B cell (primary cell): Measurements from ENCODE around the gene GABRR2. TPM values are rescaled to one million over a fixed set of nuclear protein-coding genes. Genes with fewer than 3 reads are reported as not detected.

ENCODE experiments used
- ATAC-seq: fragments of 200-7000 bp; cut with Tn5 transposase; one replicate; pipeline ENCODE4 v1.10.0; 2021; ENCODE audit warnings: low read depth, mild to moderate bottlenecking, moderate number of reproducible peaks, moderate library complexity
- CTCF ChIA-PET: fragments of 350-600 bp; sonication (Branson Sonifier 250); formaldehyde crosslinking; loops from one replicate; lab custom pipeline; 2021; ENCODE audit warnings: antibody characterized with exemption, inconsistent platforms; lab: Charles Lee
- POLR2A ChIA-PET: fragments of 350-600 bp; sonication (Branson Sonifier 250); formaldehyde crosslinking; loops from one replicate; lab custom pipeline; 2021; ENCODE audit warnings: antibody characterized with exemption; lab: Charles Lee
- DNase-seq: peaks from one replicate; pipeline ENCODE4 v3.0.0; 2013
- H2AFZ ChIP-seq: 2 replicates; pipeline ENCODE4 v1.6.1; 2012; ENCODE audit warnings: mild to moderate bottlenecking, low read depth, low read length; ENCODE audit not compliant: insufficient read depth, poor library complexity, severe bottlenecking
- H3K27ac ChIP-seq, 2 donors: 1 replicate in 1 of 2; 2 replicates in 1 of 2; pipeline ENCODE4 v1.5.1; 2012 to 2013; ENCODE audit warnings: low read length in 2 of 2, mild to moderate bottlenecking in 2 of 2, moderate library complexity in 1 of 2
- H3K27me3 ChIP-seq, 4 experiments: fragments of 200-600 bp in 1 of 4; sonication (generic) in 1 of 4; replicated peaks in 1 of 4; 1 replicate in 2 of 4; 2 replicates in 2 of 4; pipeline versions ENCODE4 v1.6.1 to v1.7.0; 2013 to 2016; ENCODE audit warnings: low read length in 3 of 4, mild to moderate bottlenecking in 2 of 4, mixed read lengths in 1 of 4, moderate library complexity in 1 of 4; ENCODE audit not compliant: insufficient read depth in 4 of 4, control insufficient read depth in 3 of 4; ENCODE audit errors: control extremely low read depth in 1 of 4
- H3K36me3 ChIP-seq, 2 experiments: replicated peaks in 1 of 2; 1 replicate in 1 of 2; 2 replicates in 1 of 2; pipeline versions ENCODE4 v1.6.1 to v1.7.1; 2013; ENCODE audit warnings: low read length in 1 of 2; ENCODE audit not compliant: insufficient read depth in 2 of 2, control insufficient read depth in 1 of 2; ENCODE audit errors: control extremely low read depth in 1 of 2, extremely low read depth in 1 of 2
- H3K4me1 ChIP-seq, 2 donors: fragments of 200-600 bp in 1 of 2; sonication (generic) in 1 of 2; 1 replicate in 1 of 2; 2 replicates in 1 of 2; pipeline versions ENCODE4 v1.5.1 to v1.6.1; 2013 to 2017; ENCODE audit warnings: low read length in 2 of 2; ENCODE audit not compliant: control insufficient read depth in 2 of 2, insufficient read depth in 2 of 2
- H3K4me2 ChIP-seq: replicated peaks from 2 replicates; pipeline ENCODE3; 2012; ENCODE audit warnings: mild to moderate bottlenecking, low read depth, low read length; ENCODE audit not compliant: poor library complexity, severe bottlenecking
- H3K4me3 ChIP-seq, 5 experiments: fragments of 200-600 bp in 1 of 5; sonication (generic) in 1 of 5; 1 replicate in 3 of 5; 2 replicates in 2 of 5; pipeline versions ENCODE4 v1.5.1 to v1.7.0; 2011 to 2016; ENCODE audit warnings: low read length in 4 of 5, mild to moderate bottlenecking in 4 of 5, low read depth in 2 of 5, control low read depth in 1 of 5, moderate library complexity in 1 of 5; ENCODE audit not compliant: insufficient read depth in 1 of 5; ENCODE audit errors: control extremely low read depth in 1 of 5, extremely low read depth in 1 of 5
- H3K79me2 ChIP-seq: fragments of 200-600 bp; sonication (generic); one replicate; pipeline ENCODE4 v1.6.0; 2016; ENCODE audit warnings: low read length; ENCODE audit not compliant: control insufficient read depth, insufficient read depth
- H3K9ac ChIP-seq: fragments of 200-600 bp; sonication (generic); 2 replicates; pipeline ENCODE4 v1.6.1; 2017; ENCODE audit warnings: mild to moderate bottlenecking, low read length, moderate library complexity
- H3K9me3 ChIP-seq, 3 donors: one replicate each; pipeline versions ENCODE4 v1.6.1 to v1.7.1; 2013; ENCODE audit warnings: low read length in 2 of 3; ENCODE audit not compliant: control insufficient read depth in 2 of 3, insufficient read depth in 1 of 3; ENCODE audit errors: control extremely low read depth in 1 of 3
- H4K20me1 ChIP-seq: 2 replicates; pipeline ENCODE4 v1.6.0; 2012; ENCODE audit warnings: mild to moderate bottlenecking, low read length; ENCODE audit not compliant: insufficient read depth, control insufficient read depth, poor library complexity, severe bottlenecking
- H3K27ac Mint-ChIP-seq: one replicate; pipeline ENCODE4 v1.8.0; 2021; ENCODE audit warnings: mixed read lengths
- H3K27me3 Mint-ChIP-seq: one replicate; pipeline ENCODE4 v1.8.0; 2021; ENCODE audit warnings: mixed read lengths
- H3K4me1 Mint-ChIP-seq: one replicate; pipeline ENCODE4 v1.8.0; 2021; ENCODE audit warnings: mixed read lengths
- H3K4me3 Mint-ChIP-seq: one replicate; pipeline ENCODE4 v1.8.0; 2021; ENCODE audit warnings: mixed read lengths
- H3K9me3 Mint-ChIP-seq: one replicate; pipeline ENCODE4 v1.8.0; 2022; ENCODE audit warnings: mixed read lengths; ENCODE audit not compliant: insufficient read depth
- EZH2 ChIP-seq: IDR thresholded peaks from 2 replicates; pipeline ENCODE4 v1.6.1; 2012; ENCODE audit warnings: borderline replicate concordance, low read depth, mild to moderate bottlenecking, moderate library complexity, low read length; ENCODE audit not compliant: insufficient read depth, poor library complexity, severe bottlenecking
- WGBS: methylation state at CpG from one replicate; pipeline ENCODE4 v1.1.5; 2013; ENCODE audit warnings: missing lambda C conversion rate; ENCODE audit not compliant: insufficient coverage; 5-methylcytosine and 5-hydroxymethylcytosine counted together
- intact Hi-C: fragments of 100-400 bp; cut with micrococcal nuclease; formaldehyde crosslinking; loops from one replicate; pipeline ENCODE4 v1.10.0; 2022
- polyA plus RNA-seq: library from polyadenylated mRNA; depleted of rRNA; stranded (reverse); fragments of >200 nt; gene quantifications from 2 replicates; pipeline ENCODE4 v1.2.3, GENCODE V29; 2012
- total RNA-seq, 2 donors: library from RNA; stranded (reverse); fragments of 120-200 nt in 1 of 2; gene quantifications; 1 replicate in 1 of 2; 2 replicates in 1 of 2; pipeline versions ENCODE4 v1.2.3 to v1.2.4, GENCODE V29; 2013 to 2022
- TF ChIP-seq, protein P1 (sequence below): fragments of 200-600 bp; IDR thresholded peaks from one replicate; pipeline ENCODE4 v1.8.0; 2022; ENCODE audit warnings: antibody characterized with exemption, mild to moderate bottlenecking

GABRR2 gene
- total and polyA plus RNA-seq, 2 donors (not counting 1 experiment from before 2014, with no cell fraction given): 0.59 to 4.7 TPM

DNA sequence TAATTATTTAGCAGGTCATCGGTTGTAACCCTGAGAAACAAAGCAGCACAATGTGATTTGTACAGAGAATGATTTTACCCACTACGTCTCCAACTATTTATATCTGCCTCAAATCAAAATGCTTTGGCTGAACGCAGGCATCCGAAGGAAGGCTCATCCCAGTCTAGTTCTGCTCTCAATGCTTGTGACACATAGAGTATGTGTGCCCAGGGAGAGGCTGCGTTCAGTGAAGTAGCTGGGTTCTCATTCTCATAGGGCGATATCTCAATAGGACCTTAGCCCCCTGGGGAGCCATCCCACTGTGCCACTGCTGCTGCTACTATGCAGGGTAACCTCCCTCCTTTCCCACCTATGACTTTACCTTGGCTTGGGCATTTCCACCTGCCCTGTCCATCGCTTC is 407 bp downstream of the GABRR2 start:
- Mint-ChIP-seq H3K27me3 (no peaks in the 10 kb centered on the region), H3K4me3 (no peak overlapping the region), H3K4me1 (peaks cover 22% of the 10 kb centered on the region), H3K9me3 (no peaks in the 10 kb centered on the region), H3K27ac (no peak overlapping the region)
- H3K4me3 ChIP-seq: no peak overlapping the region
- no peak for ATAC-seq
- WGBS: 98% methylated on average over 5 of the region's 7 CpGs
- no peaks in the 10 kb centered on the region for H3K9me3 ChIP-seq
- H2AFZ ChIP-seq: no peak overlapping the region
- ChIA-PET CTCF (no interaction called here), POLR2A (no interaction called here)
- peaks cover 3 to 7% of the 10 kb centered on the region in 2 experiments for H3K36me3 ChIP-seq
- H3K27me3 ChIP-seq: no peaks in the 10 kb centered on the region
- peaks cover 5 to 6% of the 10 kb centered on the region in 2 donors for H3K4me1 ChIP-seq
- no peak for DNase-seq
- no peak for TF ChIP-seq EZH2
- TF ChIP-seq, protein P1, sequence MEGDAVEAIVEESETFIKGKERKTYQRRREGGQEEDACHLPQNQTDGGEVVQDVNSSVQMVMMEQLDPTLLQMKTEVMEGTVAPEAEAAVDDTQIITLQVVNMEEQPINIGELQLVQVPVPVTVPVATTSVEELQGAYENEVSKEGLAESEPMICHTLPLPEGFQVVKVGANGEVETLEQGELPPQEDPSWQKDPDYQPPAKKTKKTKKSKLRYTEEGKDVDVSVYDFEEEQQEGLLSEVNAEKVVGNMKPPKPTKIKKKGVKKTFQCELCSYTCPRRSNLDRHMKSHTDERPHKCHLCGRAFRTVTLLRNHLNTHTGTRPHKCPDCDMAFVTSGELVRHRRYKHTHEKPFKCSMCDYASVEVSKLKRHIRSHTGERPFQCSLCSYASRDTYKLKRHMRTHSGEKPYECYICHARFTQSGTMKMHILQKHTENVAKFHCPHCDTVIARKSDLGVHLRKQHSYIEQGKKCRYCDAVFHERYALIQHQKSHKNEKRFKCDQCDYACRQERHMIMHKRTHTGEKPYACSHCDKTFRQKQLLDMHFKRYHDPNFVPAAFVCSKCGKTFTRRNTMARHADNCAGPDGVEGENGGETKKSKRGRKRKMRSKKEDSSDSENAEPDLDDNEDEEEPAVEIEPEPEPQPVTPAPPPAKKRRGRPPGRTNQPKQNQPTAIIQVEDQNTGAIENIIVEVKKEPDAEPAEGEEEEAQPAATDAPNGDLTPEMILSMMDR: no peak
- H3K27ac ChIP-seq: no peak overlapping the region
- no peak overlapping the region for H3K4me2 ChIP-seq
- intact Hi-C loops: no loop called here
- no peaks in the 10 kb centered on the region for H3K79me2 ChIP-seq
- H4K20me1 ChIP-seq: peaks cover 8% of the 10 kb centered on the region
- H3K9ac ChIP-seq: no peak overlapping the region

DNA sequence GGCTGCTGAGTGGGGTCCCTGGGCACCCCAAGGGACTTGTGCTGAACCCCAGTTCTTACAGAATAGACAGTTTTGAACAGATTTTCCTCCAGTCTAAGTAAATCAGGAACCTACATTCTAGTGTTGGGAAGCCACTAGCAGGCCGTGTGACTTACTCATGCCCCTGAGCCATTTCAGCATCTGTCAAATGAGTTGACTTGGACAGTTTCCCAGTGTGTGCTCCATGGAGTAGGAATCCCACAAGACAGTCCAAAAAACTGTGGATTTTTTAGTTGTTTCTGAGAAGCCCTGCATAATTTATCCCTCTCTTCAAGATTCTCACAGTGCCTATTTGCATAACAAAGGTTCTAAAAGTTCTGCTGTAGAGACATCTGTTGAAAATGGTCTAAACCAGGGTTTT is 2.1 kb downstream of the GABRR2 start:
- H3K9ac ChIP-seq: no peak overlapping the region
- intact Hi-C loops: no loop called here
- H3K27me3 Mint-ChIP-seq: no peaks in the 10 kb centered on the region
- peaks cover 13% of the 10 kb centered on the region for H3K4me1 Mint-ChIP-seq
- DNase-seq (no peak), ATAC-seq (no peak)
- CTCF ChIA-PET: no interaction called here
- no peak overlapping the region for H2AFZ ChIP-seq
- no peaks in the 10 kb centered on the region for H3K27me3 ChIP-seq
- H3K4me3 Mint-ChIP-seq: no peak overlapping the region
- H3K27ac Mint-ChIP-seq: no peak overlapping the region
- H4K20me1 ChIP-seq: no peaks in the 10 kb centered on the region
- POLR2A ChIA-PET: no interaction called here
- no peak overlapping the region for H3K4me2 ChIP-seq
- WGBS: 83% methylated on average over 1 of the region's 1 CpG
- H3K4me1 ChIP-seq: no peaks in the 10 kb centered on the region
- H3K4me3 ChIP-seq: no peak overlapping the region
- H3K9me3 Mint-ChIP-seq: no peaks in the 10 kb centered on the region
- TF ChIP-seq EZH2: no peak
- TF ChIP-seq, protein P1: no peak
- no peak overlapping the region for H3K27ac ChIP-seq
- H3K36me3 ChIP-seq: peaks cover 1 to 4% of the 10 kb centered on the region in 2 experiments
- H3K9me3 ChIP-seq: no peaks in the 10 kb centered on the region
- H3K79me2 ChIP-seq: no peaks in the 10 kb centered on the region
